Keratinocyte (primary cell): ENCODE data around the gene NODAL. TPM values are rescaled to one million over a fixed set of nuclear protein-coding genes. Genes with fewer than 3 reads are reported as not detected.

Source experiments
- DNase-seq: peaks from one replicate; pipeline ENCODE4 v3.0.0-alpha.2; 2011; ENCODE audit warnings: low read depth, missing footprints, low spot score
- FAIRE-seq: peaks from 2 replicates; lab custom pipeline; 2011; peaks lifted over from hg19 to GRCh38; lab: Jason Lieb, UNC
- H2AFZ ChIP-seq: 2 replicates; pipeline ENCODE4 v1.6.0; 2012; ENCODE audit warnings: low read length, control low read depth, inconsistent platforms; ENCODE audit not compliant: control insufficient read depth
- H3K27ac ChIP-seq: 2 replicates; pipeline ENCODE4 v1.5.1; 2011; ENCODE audit warnings: low read length; ENCODE audit not compliant: control insufficient read depth, insufficient read depth
- H3K27me3 ChIP-seq: 3 replicates; pipeline ENCODE4 v1.6.0; 2011; ENCODE audit warnings: low read length; ENCODE audit not compliant: control insufficient read depth, insufficient read depth; ENCODE audit errors: extremely low read depth
- H3K36me3 ChIP-seq, 2 experiments: 2 replicates in 1 of 2; 3 replicates in 1 of 2; pipeline ENCODE4 v1.5.1; 2011; ENCODE audit warnings: low read length in 2 of 2, mild to moderate bottlenecking in 1 of 2; ENCODE audit not compliant: control insufficient read depth in 2 of 2, insufficient read depth in 2 of 2; ENCODE audit errors: extremely low read depth in 1 of 2
- H3K4me1 ChIP-seq: 3 replicates; pipeline ENCODE4 v1.5.1; 2011; ENCODE audit warnings: low read length; ENCODE audit not compliant: control insufficient read depth, insufficient read depth; ENCODE audit errors: extremely low read depth
- H3K4me2 ChIP-seq: 3 replicates; pipeline ENCODE4 v1.6.0; 2011; ENCODE audit warnings: low read depth, low read length; ENCODE audit not compliant: control insufficient read depth, insufficient read depth; ENCODE audit errors: extremely low read depth
- H3K4me3 ChIP-seq, 3 experiments: fragments of 200-600 bp in 1 of 3; sonication (generic) in 1 of 3; 2 replicates in 2 of 3; 3 replicates in 1 of 3; pipeline ENCODE4 v1.5.1; 2011 to 2016; ENCODE audit warnings: low read length in 3 of 3, mild to moderate bottlenecking in 3 of 3, control low read depth in 2 of 3, inconsistent platforms in 1 of 3, low read depth in 1 of 3, mixed read lengths in 1 of 3, mixed run types in 1 of 3, moderate library complexity in 1 of 3; ENCODE audit not compliant: control insufficient read depth in 2 of 3, insufficient read depth in 2 of 3; ENCODE audit errors: extremely low read depth in 1 of 3
- H3K79me2 ChIP-seq: 2 replicates; pipeline ENCODE4 v1.6.0; 2012; ENCODE audit warnings: low read length; ENCODE audit not compliant: control insufficient read depth, insufficient read depth
- H3K9ac ChIP-seq: 3 replicates; pipeline ENCODE4 v1.6.0; 2011; ENCODE audit warnings: low read length; ENCODE audit not compliant: control insufficient read depth, insufficient read depth; ENCODE audit errors: extremely low read depth
- H3K9me1 ChIP-seq: 3 replicates; pipeline ENCODE4 v1.6.0; 2011; ENCODE audit warnings: low read length; ENCODE audit not compliant: control insufficient read depth, insufficient read depth; ENCODE audit errors: extremely low read depth
- H3K9me3 ChIP-seq: 2 replicates; pipeline ENCODE4 v1.5.1; 2012; ENCODE audit warnings: low read depth, low read length; ENCODE audit not compliant: control insufficient read depth
- H4K20me1 ChIP-seq: 3 replicates; pipeline ENCODE4 v1.6.0; 2011; ENCODE audit warnings: low read length; ENCODE audit not compliant: control insufficient read depth, insufficient read depth; ENCODE audit errors: extremely low read depth
- CTCF ChIP-seq, 3 experiments: IDR thresholded peaks in 1 of 3; conservative IDR thresholded peaks in 1 of 3; optimal IDR thresholded peaks in 1 of 3; 2 replicates in 2 of 3; 3 replicates in 1 of 3; pipeline versions ENCODE3 to v1.5.1; 2011; ENCODE audit warnings: low read length in 3 of 3, mild to moderate bottlenecking in 3 of 3, moderate library complexity in 2 of 3, control low read depth in 1 of 3, inconsistent platforms in 1 of 3; ENCODE audit not compliant: insufficient read depth in 2 of 3; ENCODE audit errors: extremely low read depth in 1 of 3
- EZH2 ChIP-seq: IDR thresholded peaks from one replicate; pipeline ENCODE4 v1.6.1; 2012; ENCODE audit warnings: inconsistent platforms, mild to moderate bottlenecking, low read length, moderate library complexity
- dilution Hi-C: fragments of 300-500 bp; cut with MboI; formaldehyde crosslinking; loops from one replicate; pipeline ENCODE4 v1.7.0; 2020; ENCODE audit warnings: low sequenced_read_pairs; ENCODE audit not compliant: extremely low pct_ligation_motif_present
- polyA plus RNA-seq, 5 experiments: library from polyadenylated mRNA; depleted of rRNA in 3 of 5; stranded (reverse) in 3 of 5; stranded (forward) in 1 of 5; unstranded in 1 of 5; fragments of >200 nt; gene quantifications; 1 replicate in 1 of 5; 2 replicates in 3 of 5; 3 replicates in 1 of 5; pipeline versions ENCODE4 v1.2.1 to v1.2.3, GENCODE V29; 2011 to 2012; ENCODE audit warnings: missing spikeins in 2 of 5, low read depth in 1 of 5, low replicate concordance in 1 of 5

Gene NODAL
- polyA plus RNA-seq, 1 donor (not counting 4 experiments of a cell fraction or from before 2014, with no cell fraction given): 0.46 TPM

- Histone ChIP-seq H3K27me3 (peaks cover 2% of the 10 kb centered on the region), H3K79me2 (no peaks in the 10 kb centered on the region), H2AFZ (peak within 1 kb of the TSS; percentile 57), H3K4me1 (peaks cover 36% of the 10 kb centered on the region), H3K27ac (no peak within 1 kb of the TSS), H3K4me3 (peak within 1 kb of the TSS; percentile 36 to 66 (median 61)), H3K9me3 (no peaks in the 10 kb centered on the region), H4K20me1 (peaks cover 5% of the 10 kb centered on the region), H3K36me3 (no peaks in the 10 kb centered on the region), H3K9me1 (no peaks in the 10 kb centered on the region), H3K4me2 (peak within 1 kb of the TSS; percentile 79), H3K9ac (peak within 1 kb of the TSS; percentile 63)
- no peak for FAIRE-seq
- dilution Hi-C loops: no loop called here
- peak; percentile 34 for TF ChIP-seq EZH2
- TF ChIP-seq CTCF (optimal IDR thresholded peaks at IDR 0.05 in 1 of 3, IDR thresholded peaks at IDR 0.05 in 1 of 3, conservative IDR thresholded peaks at IDR 0.05 in 1 of 3; ENCODE audit: extremely low read depth in 1 of 3, insufficient read depth in 2 of 3, low read length in 3 of 3): peak in 1 of 3 experiments; percentile 24
- no peak for DNase-seq
Measured at GRCh38 chr10:70478191-70479164, 37.0 kb upstream of the NODAL start, which contains the start of gene PALD1. PALD1 (plus strand) TSS chr10:70478767; CDS start chr10:70525952, 47,185 bp downstream.

- Histone ChIP-seq H2AFZ (no peak overlapping the region), H3K36me3 (no peaks in the 10 kb centered on the region), H3K4me1 (peaks cover 36% of the 10 kb centered on the region), H3K4me3 (peak overlapping the region; percentile 36 to 66 (median 61)), H3K9me3 (no peaks in the 10 kb centered on the region), H3K9ac (peak overlapping the region; percentile 63), H3K27ac (no peak overlapping the region), H3K27me3 (peaks cover 2% of the 10 kb centered on the region), H3K4me2 (peak overlapping the region; percentile 79), H3K79me2 (no peaks in the 10 kb centered on the region), H4K20me1 (peaks cover 5% of the 10 kb centered on the region), H3K9me1 (no peaks in the 10 kb centered on the region)
- peak; percentile 68 for DNase-seq
- TF ChIP-seq CTCF (optimal IDR thresholded peaks at IDR 0.05 in 1 of 3, IDR thresholded peaks at IDR 0.05 in 1 of 3, conservative IDR thresholded peaks at IDR 0.05 in 1 of 3; ENCODE audit: extremely low read depth in 1 of 3, insufficient read depth in 2 of 3, low read length in 3 of 3) (no peak), EZH2 (no peak)
- dilution Hi-C loops: no loop called here
- peak; percentile 72 for FAIRE-seq
Measured at GRCh38 chr10:70477661-70478162, 36.2 kb upstream of the NODAL start.
